HG03432 (cell line): ENCODE measurements around the gene NACC1.

Experiments
- ATAC-seq: cut with Tn5 transposase; IDR thresholded peaks from one replicate; pipeline ENCODE4 v1.9.1; 2021; ENCODE audit warnings: mild to moderate bottlenecking, moderate library complexity; ENCODE audit not compliant: unreplicated experiment

NACC1 gene

DNA sequence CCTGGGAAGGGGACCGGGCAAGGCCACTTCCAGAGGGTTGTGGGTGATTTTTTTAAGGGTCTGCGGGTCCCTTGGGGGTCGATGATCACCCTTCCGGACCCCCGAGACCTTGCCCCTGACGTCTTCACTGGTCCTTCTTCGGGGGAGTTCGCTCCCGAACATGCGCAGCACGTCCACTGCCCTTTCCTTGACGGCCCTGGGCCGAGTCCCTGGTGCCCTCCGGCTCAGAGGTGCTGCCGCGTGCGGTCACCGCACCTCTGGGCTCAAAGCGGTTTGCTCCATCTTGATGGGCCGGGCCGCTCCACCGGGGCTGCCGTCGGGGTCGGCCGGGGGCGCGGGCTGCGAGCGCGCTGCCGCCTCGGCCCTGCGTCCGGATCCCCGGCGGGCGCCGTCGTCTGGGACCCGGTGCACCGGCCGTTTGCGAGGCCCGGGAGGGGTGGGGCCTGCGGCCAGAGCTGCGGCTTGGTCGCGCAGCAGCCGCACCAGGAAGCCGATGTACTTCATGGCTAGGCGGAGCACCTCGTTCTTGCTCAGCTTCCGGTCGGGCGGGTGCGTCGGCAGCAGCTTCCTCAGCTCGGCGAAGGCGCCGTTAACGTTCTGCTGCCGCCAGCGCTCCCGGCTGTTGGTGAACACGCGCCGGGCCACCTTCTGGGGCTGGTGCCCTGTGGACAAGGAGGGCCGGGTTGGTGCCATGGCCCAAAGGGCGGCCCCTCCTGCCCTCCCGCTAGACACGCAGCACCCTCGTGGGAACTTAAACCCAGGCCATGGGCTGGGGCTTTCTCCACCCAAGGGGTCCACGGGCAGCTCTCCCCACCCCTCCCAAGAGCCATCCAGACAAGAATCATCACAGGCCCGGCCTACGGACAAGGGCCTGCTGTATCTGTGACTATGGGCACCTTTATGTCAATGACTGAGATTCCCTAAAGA is 18.7 kb upstream of the NACC1 start:
- no peak for ATAC-seq

DNA sequence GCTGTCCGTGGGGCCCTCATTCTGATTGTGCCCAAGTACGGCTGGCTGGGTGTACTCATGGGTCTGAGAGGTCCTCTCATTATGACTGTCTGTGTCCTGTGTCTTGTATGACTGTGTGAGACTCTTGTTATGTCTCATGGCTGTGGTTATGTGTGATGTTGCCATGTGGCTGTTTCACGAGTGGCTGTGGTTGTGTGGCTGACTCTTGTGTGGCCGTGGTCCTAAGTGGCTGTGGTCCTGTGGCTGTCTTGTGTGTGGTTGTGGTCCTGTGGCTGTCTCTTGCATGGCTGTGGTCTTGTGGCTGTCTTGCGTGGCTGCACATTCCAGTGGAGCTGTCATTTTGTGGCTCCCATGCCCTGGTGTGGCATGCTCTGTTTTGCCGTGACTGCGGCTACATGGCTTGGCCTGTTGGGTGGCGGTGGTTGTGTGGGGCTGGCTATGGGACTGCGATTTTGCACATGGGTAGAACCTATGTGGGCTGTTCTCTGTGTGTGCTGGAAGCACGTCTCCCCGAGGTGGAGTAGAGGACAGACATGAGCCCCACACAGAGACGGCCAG is 18.0 kb upstream of the NACC1 start:
- ATAC-seq, result no peak

DNA sequence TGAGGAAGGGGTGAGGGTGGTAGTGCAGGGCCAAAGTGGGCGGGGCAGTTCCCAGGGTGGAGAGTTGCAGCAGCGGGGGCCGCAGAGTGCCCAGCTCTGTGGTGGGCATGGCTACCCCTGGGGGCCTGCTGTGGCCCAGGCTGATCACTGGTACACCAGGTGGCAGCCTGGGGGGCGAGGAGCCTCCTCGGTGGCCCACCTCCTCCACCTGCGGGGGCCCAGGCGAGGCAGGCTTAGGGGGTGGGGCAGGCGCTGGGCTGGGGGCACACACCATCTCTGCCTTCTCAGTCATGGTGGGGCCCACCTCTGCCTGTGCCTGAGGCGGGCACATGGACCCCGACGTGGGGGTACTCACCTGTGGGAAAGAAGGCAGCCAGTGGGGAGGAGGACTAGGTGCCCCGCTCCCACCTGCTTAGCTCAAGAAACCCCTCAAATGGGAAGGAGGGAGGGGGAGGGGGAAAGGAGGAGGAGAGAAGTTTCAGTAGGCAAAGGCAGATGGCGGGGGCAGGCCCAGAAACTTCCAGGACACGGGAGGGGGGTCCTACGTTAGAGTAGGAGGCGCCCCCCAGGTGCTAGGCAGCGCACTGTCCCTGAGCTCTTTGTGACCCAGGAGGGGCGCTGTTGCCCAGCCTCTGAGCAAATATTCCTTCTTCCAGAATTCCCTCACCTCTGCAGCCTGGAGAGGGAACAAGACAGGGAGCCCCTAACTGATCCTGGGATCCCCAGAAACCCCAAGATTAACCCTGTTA is 17.0 kb upstream of the NACC1 start:
- no peak for ATAC-seq

DNA sequence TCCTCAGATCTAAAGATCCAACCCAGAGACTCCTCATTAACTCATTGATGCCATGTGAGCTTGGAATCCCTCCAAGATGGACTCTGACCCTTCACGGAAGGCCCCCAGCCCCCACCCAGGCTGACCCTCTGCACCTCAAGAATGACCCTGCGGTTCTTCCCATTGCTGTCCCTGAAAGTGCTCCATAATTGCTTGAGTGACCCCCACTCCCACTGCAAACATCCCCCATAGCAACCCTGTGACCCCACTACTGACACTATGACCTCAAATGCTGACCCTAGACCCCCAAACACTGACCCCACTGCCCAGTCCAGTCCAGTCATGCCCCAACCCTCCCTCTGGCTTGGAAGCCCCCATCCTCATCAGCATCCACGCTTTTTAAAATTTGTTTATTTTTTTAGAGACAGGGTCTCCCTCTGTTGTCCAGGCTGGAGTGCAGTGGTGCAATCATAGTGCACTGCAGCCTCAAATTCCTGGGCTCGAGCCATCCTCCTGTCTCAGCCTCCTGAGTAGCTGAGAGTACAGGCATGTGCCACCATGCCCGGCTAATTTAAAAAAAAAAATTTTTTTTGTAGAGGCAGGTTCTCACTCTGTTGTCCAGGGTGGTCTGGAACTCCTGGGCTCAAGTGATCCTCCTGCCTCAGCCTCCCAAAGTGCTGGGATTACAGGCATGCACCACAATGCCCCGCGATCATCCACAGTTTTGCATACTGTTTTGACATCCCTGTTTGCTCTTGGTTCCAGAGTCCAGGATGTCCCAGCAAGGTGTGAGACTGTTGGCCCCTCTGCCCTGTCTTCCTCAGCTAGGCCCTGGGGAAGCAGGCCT is 16.3 kb upstream of the NACC1 start:
- ATAC-seq, result no peak

DNA sequence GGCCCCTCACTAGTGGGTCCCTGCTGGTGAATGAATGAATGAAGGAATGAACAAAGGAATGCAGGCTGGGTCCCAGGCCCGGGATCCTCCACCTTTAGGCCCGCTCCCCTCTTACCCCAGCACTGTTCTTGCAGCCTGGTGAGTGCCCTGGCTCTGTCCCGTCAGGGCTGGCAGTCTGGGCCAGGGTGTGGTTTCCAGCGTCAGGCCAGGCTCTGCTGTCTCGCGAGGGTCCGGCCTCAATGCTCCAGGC is 15.7 kb upstream of the NACC1 start:
- peak; percentile 1 for ATAC-seq

DNA sequence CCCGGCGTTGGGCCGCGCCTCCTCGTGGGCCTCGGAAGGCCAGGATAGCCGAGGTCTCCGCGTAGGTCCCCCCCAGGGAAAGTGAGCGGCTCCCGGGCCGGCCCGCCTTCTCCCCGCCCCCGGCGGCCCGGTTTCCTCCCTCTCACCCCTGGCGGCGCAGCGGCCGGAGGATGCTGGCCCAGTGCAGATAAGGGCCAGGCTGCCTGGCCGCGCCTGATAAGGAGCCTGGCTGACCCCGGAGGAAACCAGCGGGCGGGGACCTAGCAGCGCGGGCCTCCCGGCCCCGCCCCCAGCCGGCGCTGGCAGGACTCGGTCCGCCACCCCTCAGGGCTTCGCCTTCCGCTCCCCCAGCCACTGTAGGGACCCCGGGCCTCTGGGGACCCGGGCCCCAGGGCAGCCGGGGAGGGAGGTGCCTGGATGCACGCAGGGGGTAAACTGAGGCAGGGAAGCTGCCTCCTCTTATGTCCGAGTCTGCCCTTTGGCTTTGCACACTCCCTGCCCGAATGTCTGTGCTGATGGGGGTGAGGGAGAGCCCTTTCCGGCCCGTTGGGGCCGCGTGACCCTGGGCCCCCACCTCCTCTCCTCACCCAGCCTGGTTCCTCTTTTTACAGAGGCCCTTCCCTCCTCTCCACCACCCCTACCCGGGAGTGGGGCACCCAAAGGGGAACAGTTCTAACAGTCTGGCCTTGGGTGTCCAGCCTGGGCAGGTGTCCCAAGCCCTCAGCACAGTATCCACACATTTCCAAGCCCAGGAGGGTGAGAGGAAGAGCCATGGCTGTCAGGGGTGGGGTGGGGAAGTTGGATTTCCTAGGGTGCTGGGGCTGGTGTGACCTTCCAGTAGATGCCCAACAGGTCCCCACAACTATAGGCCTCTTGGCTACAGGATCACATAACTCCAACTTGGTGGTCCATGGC is 15.1 kb upstream of the NACC1 start, which contains the start of gene LYL1:
TSS of gene LYL1 (minus strand) at position 193 of the 915 bp plus-strand sequence. CDS start 1,687 bp downstream, outside the sequence.
- peak; percentile 37 for ATAC-seq

DNA sequence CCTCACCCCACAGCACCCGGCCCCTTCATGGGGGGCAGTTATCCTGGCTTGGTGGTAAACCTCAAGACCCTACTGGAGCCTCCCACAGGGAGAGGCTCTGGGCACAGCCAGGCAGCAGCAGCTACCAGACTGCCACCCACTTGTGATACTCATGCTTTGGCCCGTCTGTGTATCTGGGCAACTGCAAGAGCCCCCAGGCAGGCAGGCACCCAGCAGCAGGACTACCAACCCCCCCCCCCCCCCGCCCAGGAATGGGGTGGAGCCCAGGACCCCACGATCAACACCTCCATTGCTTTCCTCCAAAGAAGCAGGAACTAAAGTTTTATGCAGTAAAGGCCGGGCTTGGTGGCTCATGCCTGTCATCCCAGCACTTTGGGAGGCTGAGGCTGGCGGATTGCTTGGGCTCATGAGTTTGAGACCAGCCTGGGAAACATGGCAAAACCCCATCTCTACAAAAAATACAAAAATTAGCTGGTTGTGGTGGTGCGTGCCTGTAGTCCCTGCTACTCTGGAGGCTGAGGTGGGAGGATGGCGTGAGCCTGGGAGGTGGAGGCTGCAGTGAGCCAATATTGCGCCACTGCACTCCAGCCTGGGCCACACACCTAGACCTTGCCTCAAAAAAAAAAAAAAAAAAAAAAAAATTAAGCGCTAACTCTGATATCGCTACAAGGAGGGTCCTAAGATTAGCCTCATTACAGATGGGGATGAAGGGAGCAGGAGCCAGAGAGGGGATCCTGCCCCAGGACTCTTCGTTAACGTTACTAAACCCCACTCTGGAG is 14.3 kb upstream of the NACC1 start:
- ATAC-seq, result no peak

DNA sequence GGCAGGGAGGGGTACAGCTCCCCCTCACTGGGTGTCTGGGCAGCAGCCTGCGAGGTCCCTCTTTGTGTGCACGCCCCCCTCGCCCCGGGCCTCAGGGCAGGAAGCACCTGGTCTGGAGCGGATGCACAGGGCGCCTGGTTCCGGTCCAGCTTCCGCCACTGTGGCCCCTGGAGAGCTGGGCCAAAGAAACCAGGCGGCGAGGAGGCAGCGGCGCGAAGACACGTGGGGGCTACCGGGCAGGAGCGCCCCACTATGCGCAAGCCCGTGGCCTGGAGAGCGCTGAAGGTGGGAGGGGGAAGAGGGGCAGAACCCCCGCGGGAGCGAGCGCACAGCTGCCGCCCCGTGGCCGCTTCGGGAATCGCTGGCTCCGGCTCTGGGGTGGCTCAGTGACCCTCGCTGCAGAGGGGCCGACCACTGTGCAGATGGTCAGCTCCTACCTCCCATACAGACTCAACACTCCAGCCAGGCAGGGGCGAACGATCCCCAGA is 13.7 kb upstream of the NACC1 start:
- peak; percentile 46 for ATAC-seq

DNA sequence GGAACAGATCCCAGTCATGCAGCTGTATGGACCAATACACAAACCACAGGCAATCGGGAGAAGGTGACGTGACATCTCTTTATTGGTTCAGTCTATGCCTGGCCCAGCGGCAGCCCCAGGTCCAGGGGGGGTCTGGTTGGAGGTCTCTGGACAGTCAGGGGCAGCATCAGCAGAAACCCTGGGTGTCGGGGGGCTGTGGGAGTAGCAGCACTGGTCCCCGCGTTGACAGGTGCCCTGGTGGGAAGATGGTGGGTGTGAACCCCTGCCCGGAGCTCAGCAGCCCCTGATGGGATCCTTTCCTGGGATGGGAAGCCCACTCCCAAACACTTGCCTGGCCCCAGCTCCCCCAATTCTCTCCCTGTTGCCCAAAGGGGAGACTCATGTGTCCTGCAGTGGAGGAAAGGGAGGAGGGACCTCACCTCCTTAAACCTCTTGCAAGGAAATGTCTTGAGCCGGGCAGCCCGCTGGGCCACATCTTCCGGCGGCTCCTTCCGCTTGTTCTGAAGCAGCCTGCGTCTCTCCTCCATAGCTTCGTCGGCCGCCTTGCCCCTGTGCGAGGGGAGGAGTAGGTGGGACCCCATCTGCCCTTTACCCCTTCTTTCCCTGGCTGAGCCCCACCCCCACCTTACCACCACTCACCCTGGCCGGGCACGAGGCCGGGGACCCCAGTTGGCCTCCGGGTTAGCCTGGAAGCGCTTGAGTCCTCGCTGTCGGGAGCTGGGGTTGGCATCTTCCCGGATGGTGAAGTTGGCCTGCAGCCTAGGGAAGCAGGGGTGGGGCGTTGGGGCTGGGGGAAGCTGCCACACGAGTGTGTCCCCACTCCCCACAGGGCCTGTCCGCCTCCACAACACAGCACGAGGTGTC is 13.0 kb upstream of the NACC1 start:
- peak; percentile 1 for ATAC-seq

DNA sequence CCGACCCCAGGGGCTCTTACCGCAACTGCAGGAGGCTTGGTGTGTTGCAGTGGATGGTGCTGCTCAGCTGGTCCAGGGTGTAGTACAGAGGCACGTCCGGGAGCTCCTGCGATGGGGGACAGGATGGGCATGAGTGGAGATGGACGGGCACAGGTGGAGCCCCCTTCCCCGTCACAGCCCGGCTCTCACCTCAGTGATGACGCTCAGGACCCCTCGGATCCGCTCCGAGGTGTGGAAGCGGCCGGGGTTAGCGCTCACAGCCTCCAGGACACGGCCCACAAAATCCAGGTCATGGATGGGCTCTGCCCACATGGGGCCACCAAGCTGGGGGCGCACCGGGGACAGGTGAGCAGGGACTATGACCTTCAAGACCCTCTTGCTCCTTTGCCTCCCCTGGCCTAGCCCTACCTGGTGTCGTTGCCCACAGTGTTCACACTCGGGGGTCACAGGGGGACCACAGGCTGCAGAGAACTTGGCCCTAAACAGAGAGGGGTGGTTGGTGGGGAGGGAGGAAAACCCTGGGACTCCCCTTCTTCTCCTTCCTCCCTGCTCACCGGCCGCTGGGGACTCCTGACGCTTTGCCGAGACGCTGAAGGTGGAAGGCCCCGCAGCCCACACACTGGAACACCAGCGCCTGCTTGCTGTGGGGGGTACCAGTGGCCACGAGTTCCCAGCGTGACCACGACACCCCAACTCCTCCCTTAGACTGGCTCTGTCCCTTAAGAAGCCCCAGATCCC is 8.5 kb upstream of the NACC1 start:
- no peak for ATAC-seq

DNA sequence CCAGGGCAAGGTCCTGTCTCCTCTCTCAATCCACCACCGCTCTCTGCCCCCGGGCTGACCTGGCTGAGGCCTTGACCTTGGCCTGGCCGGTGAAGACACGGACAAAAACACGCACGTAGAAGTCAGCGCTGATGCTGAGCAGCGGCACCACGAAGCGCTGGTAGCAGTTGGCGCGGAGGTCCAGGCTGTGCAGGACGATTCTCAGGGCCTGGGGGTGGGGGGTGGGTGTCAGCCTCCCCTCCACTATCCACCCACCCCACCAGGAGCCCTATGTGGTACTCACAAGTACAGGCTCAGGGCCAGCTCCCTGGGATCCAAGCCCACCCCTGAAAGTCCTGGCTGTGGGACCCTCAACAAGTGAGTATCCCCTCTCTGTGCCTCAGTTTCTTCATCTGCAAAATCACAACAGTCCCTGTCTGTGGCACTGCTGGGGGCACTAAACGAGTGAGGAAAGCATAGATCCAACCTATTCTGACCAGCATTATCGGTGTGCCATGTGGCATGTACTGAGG is 7.9 kb upstream of the NACC1 start:
- no peak for ATAC-seq

DNA sequence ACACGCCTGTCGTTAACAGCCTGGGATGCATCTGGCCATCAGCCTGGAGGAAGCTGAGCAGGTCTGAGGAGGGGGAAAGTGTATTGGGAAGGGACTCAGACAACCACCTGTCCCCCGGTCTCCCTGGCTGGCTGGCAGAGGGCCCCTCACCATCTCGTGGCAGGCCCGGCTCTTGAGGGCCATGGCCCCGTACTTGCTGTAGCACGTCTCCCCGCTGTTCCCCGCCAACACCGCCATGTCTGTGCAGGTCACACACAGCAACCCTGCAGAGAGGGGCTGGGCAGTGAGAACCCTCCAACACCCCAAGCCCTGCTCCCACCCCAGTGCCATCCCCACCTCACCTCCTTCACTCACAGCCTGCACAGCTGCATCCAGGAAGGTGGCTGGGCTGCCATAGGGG is 5.5 kb upstream of the NACC1 start:
- no peak for ATAC-seq

DNA sequence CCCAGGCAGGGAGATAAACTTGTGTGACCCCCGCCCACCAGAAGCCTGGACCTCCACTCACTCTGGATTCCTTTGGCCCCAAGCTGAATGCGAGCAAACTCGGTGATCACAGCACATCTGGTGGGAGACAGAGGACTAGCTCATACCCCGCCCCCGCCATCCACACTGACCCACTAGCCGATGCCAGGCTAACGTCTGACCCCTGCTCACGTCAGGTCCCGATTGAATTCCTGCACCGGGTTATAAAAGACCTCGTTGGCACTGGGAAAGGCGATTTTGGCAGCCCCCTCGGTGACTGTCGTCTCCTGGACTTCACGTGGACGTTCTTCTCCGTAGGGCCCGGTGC is 2.2 kb upstream of the NACC1 start:
- no peak for ATAC-seq

DNA sequence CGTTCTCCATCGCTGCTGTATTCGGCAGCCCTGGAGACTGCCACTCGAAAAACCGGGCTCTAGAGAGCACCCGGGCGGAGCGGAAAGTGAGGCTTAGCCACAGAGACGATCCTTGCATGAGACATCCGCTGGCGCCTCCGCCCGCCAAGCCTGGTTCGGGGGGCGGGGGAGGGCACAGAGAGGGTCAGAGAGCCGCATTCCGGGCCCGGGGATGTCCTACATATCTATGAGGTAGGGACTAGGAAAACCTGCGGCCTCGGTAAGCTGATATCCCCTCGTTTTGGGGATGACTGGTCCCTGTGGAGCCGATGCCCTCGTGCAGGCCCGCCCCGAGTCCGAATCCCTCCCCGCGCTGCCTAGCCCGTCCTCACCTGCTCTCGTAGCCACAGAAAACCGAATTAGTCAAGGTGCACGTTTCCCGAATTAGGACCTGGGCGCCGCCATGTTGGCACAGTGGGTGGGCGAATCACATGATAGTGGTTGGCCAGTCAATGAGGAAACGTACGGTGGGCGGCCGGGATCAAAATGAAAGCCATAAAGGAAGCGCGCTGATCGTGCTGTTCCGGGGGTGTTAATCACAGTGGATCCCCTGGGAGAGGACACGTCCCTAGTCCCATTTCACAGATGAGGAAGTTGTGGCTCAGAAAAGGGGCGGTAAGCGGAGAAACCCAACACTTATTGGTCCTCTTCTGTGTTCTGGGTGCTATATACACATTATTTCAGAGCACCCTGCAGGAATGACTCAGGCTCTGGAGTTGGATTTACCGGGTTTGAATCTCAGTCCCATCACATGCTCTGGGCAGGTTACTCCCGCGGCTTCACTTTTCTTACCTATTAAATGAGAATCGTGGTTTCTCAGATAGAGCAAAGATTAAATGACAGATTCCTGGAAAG is 1.5 kb upstream of the NACC1 start, which contains the start of gene TRMT1:
TSS of gene TRMT1 (minus strand) at position 459 of the 894 bp plus-strand sequence. CDS start at position 118, 341 bp downstream.
- peak; percentile 52 for ATAC-seq

DNA sequence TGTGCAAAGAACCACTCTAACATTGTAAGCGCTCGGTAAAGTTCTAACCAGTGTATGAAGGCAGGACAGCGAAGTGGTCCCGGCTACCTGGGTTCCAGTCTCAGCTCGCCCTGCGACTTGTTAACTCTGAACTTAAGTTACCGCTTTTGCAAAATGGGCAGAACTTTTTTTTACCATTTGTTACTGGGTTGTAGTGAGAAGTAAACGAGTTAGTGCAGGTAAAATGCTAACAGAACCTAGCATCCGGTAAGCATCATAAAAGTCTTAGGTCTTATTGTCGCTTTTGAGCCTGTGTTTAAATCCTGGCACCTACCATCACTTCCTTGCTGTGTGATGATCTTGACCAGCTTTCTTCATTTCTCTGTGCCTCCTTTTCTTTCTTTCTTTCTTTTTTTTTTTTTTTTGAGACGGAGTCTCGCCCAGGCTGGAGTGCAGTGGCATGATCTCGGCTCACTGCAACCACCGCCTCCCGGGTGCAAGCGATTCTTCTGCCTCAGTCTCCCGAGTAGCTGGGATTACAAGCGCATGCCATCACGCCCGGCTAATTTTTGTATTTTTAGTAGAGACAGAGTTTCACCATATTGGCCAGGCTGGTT is 790 bp upstream of the NACC1 start:
- ATAC-seq, result no peak
